H1 (cell line): Measurements from ENCODE around the gene EZH2. TPM values are rescaled to one million over a fixed set of nuclear protein-coding genes. Genes with fewer than 3 reads are reported as not detected.

Experiments
- CTCF ChIA-PET: fragments of 300-600 bp; sonication (Branson Sonifier 250); formaldehyde crosslinking; loops from one replicate; lab custom pipeline; 2021; ENCODE audit not compliant: partially characterized antibody; lab: Charles Lee
- POLR2A ChIA-PET: fragments of 300-600 bp; sonication (Branson Sonifier 250); formaldehyde crosslinking; loops from one replicate; lab custom pipeline; 2021; ENCODE audit warnings: inconsistent platforms; ENCODE audit not compliant: partially characterized antibody; lab: Charles Lee
- DNase-seq, 2 experiments: peaks; one replicate each; pipeline versions ENCODE4 v3.0.0 to v3.0.0-alpha.2; 2010 to 2022; ENCODE audit warnings: low spot score in 2 of 2, low read depth in 1 of 2, mixed read lengths in 1 of 2
- FAIRE-seq: peaks from 2 replicates; lab custom pipeline; 2011; peaks lifted over from hg19 to GRCh38; lab: Jason Lieb, UNC
- H2AFZ ChIP-seq: 2 replicates; pipeline ENCODE4 v1.8.1; 2012; ENCODE audit warnings: low read length, inconsistent platforms
- H2AK5ac ChIP-seq: 2 replicates; pipeline ENCODE4 v1.6.1; 2013; ENCODE audit warnings: low read depth, low read length
- H2BK120ac ChIP-seq: replicated peaks from 2 replicates; pipeline ENCODE3; 2013; ENCODE audit warnings: low read depth, low read length, inconsistent platforms
- H2BK12ac ChIP-seq: 2 replicates; pipeline ENCODE4 v1.6.1; 2013; ENCODE audit warnings: low read depth, low read length
- H2BK15ac ChIP-seq: 2 replicates; pipeline ENCODE4 v1.6.1; 2013; ENCODE audit warnings: low read length
- H2BK20ac ChIP-seq: 2 replicates; pipeline ENCODE4 v1.6.1; 2013; ENCODE audit warnings: low read length
- H2BK5ac ChIP-seq: 2 replicates; pipeline ENCODE4 v1.6.1; 2013; ENCODE audit warnings: low read depth, low read length
- H3K14ac ChIP-seq: 2 replicates; pipeline ENCODE4 v1.6.1; 2013; ENCODE audit warnings: inconsistent platforms; ENCODE audit not compliant: insufficient read length
- H3K18ac ChIP-seq: 2 replicates; pipeline ENCODE4 v1.6.1; 2013; ENCODE audit warnings: low read length; ENCODE audit errors: extremely low read depth
- H3K23ac ChIP-seq: 2 replicates; pipeline ENCODE4 v1.6.1; 2013; ENCODE audit warnings: inconsistent platforms; ENCODE audit not compliant: insufficient read length
- H3K23me2 ChIP-seq: 2 replicates; pipeline ENCODE4 v1.6.1; 2013; ENCODE audit warnings: low read depth, low read length
- H3K27ac ChIP-seq: 2 replicates; pipeline ENCODE4 v1.6.1; 2011; ENCODE audit warnings: low read depth, low read length, inconsistent platforms
- H3K27me3 ChIP-seq, 4 experiments: replicated peaks in 1 of 4; 1 replicate in 1 of 4; 2 replicates in 3 of 4; pipeline versions ENCODE4 v1.6.1 to v1.8.1; 2011 to 2013; ENCODE audit warnings: low read length in 3 of 4, mild to moderate bottlenecking in 3 of 4, inconsistent platforms in 2 of 4, mixed read lengths in 2 of 4, moderate library complexity in 1 of 4; ENCODE audit not compliant: control insufficient read depth in 3 of 4, insufficient read depth in 3 of 4; ENCODE audit errors: extremely low read depth in 1 of 4
- H3K36me3 ChIP-seq, 4 experiments: 2 replicates each; pipeline versions ENCODE4 v1.6.1 to v1.8.1; 2011 to 2013; ENCODE audit warnings: mild to moderate bottlenecking in 4 of 4, low read length in 3 of 4, moderate library complexity in 2 of 4, control low read depth in 1 of 4, inconsistent platforms in 1 of 4; ENCODE audit not compliant: insufficient read depth in 4 of 4, control insufficient read depth in 2 of 4
- H3K4ac ChIP-seq: replicated peaks from 2 replicates; pipeline ENCODE3; 2013; ENCODE audit warnings: low read length, low read depth, mixed read lengths, inconsistent platforms; ENCODE audit not compliant: insufficient read length
- H3K4me1 ChIP-seq, 4 experiments: replicated peaks in 1 of 4; 1 replicate in 1 of 4; 2 replicates in 3 of 4; pipeline versions ENCODE4 v1.6.1 to v1.8.1; 2011 to 2013; ENCODE audit warnings: low read length in 3 of 4, inconsistent platforms in 2 of 4, mixed read lengths in 1 of 4; ENCODE audit not compliant: insufficient read depth in 4 of 4, control insufficient read depth in 3 of 4
- H3K4me2 ChIP-seq, 2 experiments: 2 replicates each; pipeline versions ENCODE4 v1.6.1 to v1.8.1; 2011 to 2013; ENCODE audit warnings: low read depth in 2 of 2, low read length in 2 of 2, control low read depth in 1 of 2, inconsistent platforms in 1 of 2, mild to moderate bottlenecking in 1 of 2; ENCODE audit not compliant: insufficient read depth in 1 of 2
- H3K4me3 ChIP-seq, 4 experiments: fragments of 200-600, 300-600 bp in 1 of 4; sonication (generic), shearing (Covaris generic), sonication (Bioruptor Twin) in 1 of 4; 2 replicates each; pipeline versions ENCODE4 v1.5.1 to v1.8.1; 2011 to 2016; ENCODE audit warnings: low read length in 4 of 4, low read depth in 3 of 4, control low read depth in 2 of 4, inconsistent platforms in 2 of 4, mild to moderate bottlenecking in 2 of 4, mixed read lengths in 1 of 4, moderate library complexity in 1 of 4; ENCODE audit not compliant: insufficient read depth in 2 of 4; ENCODE audit errors: extremely low read depth in 1 of 4
- H3K56ac ChIP-seq: replicated peaks from 2 replicates; pipeline ENCODE3; 2013; ENCODE audit warnings: low read depth, mild to moderate bottlenecking, mixed read lengths, low read length, inconsistent platforms; ENCODE audit not compliant: insufficient read length
- H3K79me1 ChIP-seq: 2 replicates; pipeline ENCODE4 v1.6.1; 2013; ENCODE audit warnings: low read depth, low read length, control low read depth
- H3K79me2 ChIP-seq, 2 experiments: 2 replicates each; pipeline versions ENCODE4 v1.6.1 to v1.8.1; 2012 to 2013; ENCODE audit warnings: low read length in 2 of 2, mild to moderate bottlenecking in 2 of 2, inconsistent platforms in 1 of 2; ENCODE audit not compliant: insufficient read depth in 2 of 2, control insufficient read depth in 1 of 2
- H3K9ac ChIP-seq, 4 experiments: replicated peaks in 1 of 4; 1 replicate in 1 of 4; 2 replicates in 3 of 4; pipeline versions ENCODE4 v1.6.1 to v1.8.1; 2011 to 2013; ENCODE audit warnings: low read depth in 3 of 4, low read length in 3 of 4, control low read depth in 2 of 4, mild to moderate bottlenecking in 2 of 4, moderate library complexity in 2 of 4, inconsistent platforms in 1 of 4; ENCODE audit errors: extremely low read depth in 1 of 4
- H3K9me3 ChIP-seq, 2 experiments: 2 replicates each; pipeline versions ENCODE4 v1.6.1 to v1.8.1; 2012 to 2013; ENCODE audit warnings: mild to moderate bottlenecking in 2 of 2, moderate library complexity in 2 of 2, control low read depth in 1 of 2, inconsistent platforms in 1 of 2, low read depth in 1 of 2, low read length in 1 of 2, mixed read lengths in 1 of 2; ENCODE audit not compliant: insufficient read depth in 2 of 2
- H4K20me1 ChIP-seq, 2 experiments: replicated peaks in 1 of 2; 2 replicates each; pipeline versions ENCODE3 to v1.8.1; 2011 to 2013; ENCODE audit warnings: inconsistent platforms in 2 of 2, low read length in 2 of 2, mild to moderate bottlenecking in 1 of 2; ENCODE audit not compliant: insufficient read depth in 2 of 2, control insufficient read depth in 1 of 2
- H4K5ac ChIP-seq: 2 replicates; pipeline ENCODE4 v1.6.1; 2013; ENCODE audit warnings: low read length, low read depth, mixed read lengths, inconsistent platforms; ENCODE audit not compliant: insufficient read length
- H4K8ac ChIP-seq: 2 replicates; pipeline ENCODE4 v1.8.0; 2013; ENCODE audit warnings: mild to moderate bottlenecking, moderate library complexity, low read length, inconsistent platforms; ENCODE audit not compliant: insufficient read depth; ENCODE audit errors: extremely low read depth
- H4K91ac ChIP-seq: replicated peaks from 2 replicates; pipeline ENCODE3; 2013; ENCODE audit warnings: low read length, mixed read lengths, inconsistent platforms; ENCODE audit not compliant: insufficient read length
- ATF2 ChIP-seq: IDR thresholded peaks from 2 replicates; pipeline ENCODE4 v1.6.1; 2012; ENCODE audit warnings: low read length, inconsistent platforms
- CTCF ChIP-seq, 3 experiments: IDR thresholded peaks; 1 replicate in 2 of 3; 2 replicates in 1 of 3; pipeline versions ENCODE4 v1.5.1 to v1.6.1; 2011; ENCODE audit warnings: low read length in 3 of 3, mild to moderate bottlenecking in 3 of 3, inconsistent platforms in 2 of 3, low read depth in 1 of 3, moderate library complexity in 1 of 3; ENCODE audit not compliant: insufficient read depth in 1 of 3; ENCODE audit errors: control extremely low read depth in 1 of 3
- KDM4A ChIP-seq: IDR thresholded peaks from one replicate; pipeline ENCODE4 v1.7.1; 2012; ENCODE audit warnings: low read depth, mild to moderate bottlenecking, moderate library complexity, low read length, inconsistent platforms; ENCODE audit not compliant: severe bottlenecking
- WGBS, 2 experiments: shearing (Covaris generic) in 1 of 2; methylation state at CpG; one replicate each; pipeline versions ENCODE4 v1.1.6 to v1.1.7; 2013 to 2015; ENCODE audit warnings: low lambda C conversion rate in 2 of 2, mixed read lengths in 2 of 2, inconsistent platforms in 1 of 2, low coverage in 1 of 2, missing lambda C conversion rate in 1 of 2; ENCODE audit not compliant: insufficient replicate concordance in 2 of 2, insufficient coverage in 1 of 2, insufficient read length in 1 of 2; ENCODE audit errors: extremely low coverage in 1 of 2, missing lambda C conversion rate in 1 of 2; 5-methylcytosine and 5-hydroxymethylcytosine counted together
- polyA plus RNA-seq, 7 experiments: library from polyadenylated mRNA; depleted of rRNA in 3 of 7; stranded (reverse) in 5 of 7; unstranded in 2 of 7; fragments of >200 nt in 5 of 7; fragments of 200-250 nt in 2 of 7; gene quantifications; 1 replicate in 5 of 7; 2 replicates in 1 of 7; 4 replicates in 1 of 7; pipeline versions ENCODE4 v1.2.1 to v1.2.3, GENCODE V29; 2011 to 2013; ENCODE audit warnings: missing spikeins in 2 of 7, mixed read lengths in 2 of 7
- total RNA-seq: library from RNA; stranded (reverse); fragmentation: NEBNext Ultra II Directional; extraction: Animal tissue kit (Norgen Biotek cat#: 25700); gene quantifications from 2 replicates; pipeline ENCODE4 v1.2.1, GENCODE V29; 2021

The EZH2 gene
- total and polyA plus RNA-seq, 2 of the 8 experiments (the other 6 are each of a cell fraction or from before 2014, with no cell fraction given), result 28.9 to 49.0 TPM

GRCh38 chr7:148931470-148931869 is 47.4 kb upstream of the EZH2 start:
- no peak overlapping the region for H2AK5ac ChIP-seq
- H4K20me1 ChIP-seq, result no peaks in the 10 kb centered on the region
- no peak overlapping the region for H2BK12ac ChIP-seq
- no peaks in the 10 kb centered on the region for H3K27me3 ChIP-seq
- no peak overlapping the region for H2BK120ac ChIP-seq
- no peak overlapping the region for H4K8ac ChIP-seq
- no peak overlapping the region for H3K4me2 ChIP-seq
- ChIA-PET POLR2A (interaction anchor here (1.5 kb wide), 1 partner anchor 10 kb away, joined by 3 read pairs; no protein-coding TSS in a partner anchor), CTCF (interaction anchor here (0.8 to 2.1 kb wide), 6 partner anchors 8 to 75 kb away, joined by 3 to 8 read pairs (median 4); no protein-coding TSS in a partner anchor)
- H3K4me1 ChIP-seq, result no peaks in the 10 kb centered on the region
- no peak overlapping the region for H2AFZ ChIP-seq
- no peaks in the 10 kb centered on the region for H3K79me2 ChIP-seq
- H3K4me3 ChIP-seq, result no peak overlapping the region
- no peak overlapping the region for H2BK5ac ChIP-seq
- WGBS, 2 experiments, result 94% methylated on average over 5 of the region's 5 CpGs; no CpG with 5 or more reads in 1 of the 2 experiments
- no peak overlapping the region for H3K9ac ChIP-seq
- no peak overlapping the region for H2BK20ac ChIP-seq
- no peak overlapping the region for H4K5ac ChIP-seq
- TF ChIP-seq KDM4A (no peak), CTCF (IDR thresholded peaks at IDR 0.05; ENCODE audit: control extremely low read depth in 1 of 3, insufficient read depth in 1 of 3, low read depth in 1 of 3, low read length in 3 of 3) (no peak), ATF2 (no peak)
- H3K9me3 ChIP-seq, result no peaks in the 10 kb centered on the region
- H2BK15ac ChIP-seq, result no peak overlapping the region
- H3K27ac ChIP-seq, result no peak overlapping the region
- no peak overlapping the region for H3K4ac ChIP-seq
- H3K23ac ChIP-seq, result no peak overlapping the region
- no peak overlapping the region for H3K14ac ChIP-seq
- no peak overlapping the region for H3K18ac ChIP-seq
- no peak overlapping the region for H4K91ac ChIP-seq
- H3K56ac ChIP-seq, result no peak overlapping the region
- no peaks in the 10 kb centered on the region for H3K36me3 ChIP-seq
- no peak for DNase-seq
- no peaks in the 10 kb centered on the region for H3K23me2 ChIP-seq
- no peaks in the 10 kb centered on the region for H3K79me1 ChIP-seq
- FAIRE-seq, result no peak
